Measurements from ENCODE around the gene ZDHHC5.

DNA sequence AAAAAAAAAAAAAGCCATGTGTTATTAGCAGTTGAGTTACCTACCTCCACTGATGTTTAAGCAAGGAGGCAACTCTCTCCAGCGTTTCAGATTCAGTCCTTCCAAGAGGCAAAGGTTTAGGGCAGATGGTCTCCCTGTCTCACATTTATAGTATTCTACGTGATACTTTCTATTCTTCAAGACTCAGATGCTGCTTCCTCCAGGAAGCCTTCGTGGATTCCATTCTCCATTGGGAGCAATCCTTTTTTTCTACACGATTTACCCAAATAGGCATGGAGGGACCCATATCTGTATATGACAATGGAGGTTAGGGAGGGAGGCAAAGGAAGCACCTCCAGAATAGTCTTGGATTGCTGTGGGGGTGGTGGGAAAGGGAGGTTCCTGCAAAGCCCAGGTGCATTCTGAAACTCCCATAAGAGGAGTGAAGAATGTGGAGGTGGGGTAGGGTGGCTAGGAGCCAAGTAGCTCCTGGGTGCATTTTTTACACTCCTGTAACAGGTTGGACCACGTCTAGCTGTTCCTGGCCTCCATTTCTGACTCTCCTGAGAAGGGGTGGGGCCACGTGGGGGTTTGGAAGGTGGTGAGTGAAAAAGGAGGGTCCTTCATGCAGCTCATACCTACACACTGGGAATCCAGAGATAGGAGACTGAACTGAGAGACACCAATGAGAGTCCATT is 34.4 kb upstream of the ZDHHC5 start:
- TF ChIP-seq, protein P1, sequence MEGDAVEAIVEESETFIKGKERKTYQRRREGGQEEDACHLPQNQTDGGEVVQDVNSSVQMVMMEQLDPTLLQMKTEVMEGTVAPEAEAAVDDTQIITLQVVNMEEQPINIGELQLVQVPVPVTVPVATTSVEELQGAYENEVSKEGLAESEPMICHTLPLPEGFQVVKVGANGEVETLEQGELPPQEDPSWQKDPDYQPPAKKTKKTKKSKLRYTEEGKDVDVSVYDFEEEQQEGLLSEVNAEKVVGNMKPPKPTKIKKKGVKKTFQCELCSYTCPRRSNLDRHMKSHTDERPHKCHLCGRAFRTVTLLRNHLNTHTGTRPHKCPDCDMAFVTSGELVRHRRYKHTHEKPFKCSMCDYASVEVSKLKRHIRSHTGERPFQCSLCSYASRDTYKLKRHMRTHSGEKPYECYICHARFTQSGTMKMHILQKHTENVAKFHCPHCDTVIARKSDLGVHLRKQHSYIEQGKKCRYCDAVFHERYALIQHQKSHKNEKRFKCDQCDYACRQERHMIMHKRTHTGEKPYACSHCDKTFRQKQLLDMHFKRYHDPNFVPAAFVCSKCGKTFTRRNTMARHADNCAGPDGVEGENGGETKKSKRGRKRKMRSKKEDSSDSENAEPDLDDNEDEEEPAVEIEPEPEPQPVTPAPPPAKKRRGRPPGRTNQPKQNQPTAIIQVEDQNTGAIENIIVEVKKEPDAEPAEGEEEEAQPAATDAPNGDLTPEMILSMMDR (conservative IDR thresholded peaks at IDR 0.05; ENCODE audit: low read length): no peak
- no peak for TF ChIP-seq EZH2phosphoT487 (IDR thresholded peaks at IDR 0.05; ENCODE audit: borderline replicate concordance)
